NCI-H82 treated with DMSO at 0.1 percent for 48 hours (cell line): ENCODE results near the gene FARP1.

Source experiments
- DNase-seq: peaks from one replicate; lab custom pipeline; 2025; ENCODE audit not compliant: unreplicated experiment; lab: John Stamatoyannopoulos, UW

The FARP1 gene

DNA sequence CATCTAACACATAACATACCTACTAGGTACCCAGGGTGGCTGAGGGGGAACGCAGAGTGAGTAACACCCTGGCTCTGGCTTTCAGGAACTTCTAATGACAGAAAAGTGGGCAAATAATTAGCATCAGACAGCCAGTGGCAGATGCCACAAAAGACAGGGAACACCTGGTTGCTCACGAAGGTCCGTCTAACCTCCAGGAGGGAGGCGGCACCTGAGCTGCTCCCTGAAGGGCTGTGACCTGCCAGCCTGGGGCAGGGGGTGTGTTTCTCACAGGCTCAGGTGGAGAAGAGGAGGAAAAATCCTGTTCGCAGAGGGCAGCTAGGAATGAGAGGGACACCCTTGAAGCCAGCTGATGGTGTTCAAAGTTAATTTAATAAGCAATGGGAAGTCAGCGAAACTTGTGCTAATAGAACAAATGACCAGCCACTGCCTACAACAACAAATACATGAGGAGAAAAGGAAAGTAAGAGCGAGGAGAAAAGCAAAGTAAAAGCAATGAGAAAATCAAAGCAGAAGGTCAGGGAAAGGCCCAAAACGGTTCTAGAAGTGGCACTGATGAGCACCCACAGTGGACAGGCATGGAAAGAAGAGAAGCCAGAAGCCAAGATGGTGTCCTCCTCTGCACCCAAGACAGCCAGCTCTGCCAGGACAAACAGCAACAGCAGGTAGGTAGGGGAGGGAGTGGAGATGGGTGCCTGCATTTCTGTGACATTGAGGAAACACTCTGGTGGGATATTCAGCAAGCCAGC is 346.7 kb downstream of the FARP1 start:
- DNase-seq, result no peak

DNA sequence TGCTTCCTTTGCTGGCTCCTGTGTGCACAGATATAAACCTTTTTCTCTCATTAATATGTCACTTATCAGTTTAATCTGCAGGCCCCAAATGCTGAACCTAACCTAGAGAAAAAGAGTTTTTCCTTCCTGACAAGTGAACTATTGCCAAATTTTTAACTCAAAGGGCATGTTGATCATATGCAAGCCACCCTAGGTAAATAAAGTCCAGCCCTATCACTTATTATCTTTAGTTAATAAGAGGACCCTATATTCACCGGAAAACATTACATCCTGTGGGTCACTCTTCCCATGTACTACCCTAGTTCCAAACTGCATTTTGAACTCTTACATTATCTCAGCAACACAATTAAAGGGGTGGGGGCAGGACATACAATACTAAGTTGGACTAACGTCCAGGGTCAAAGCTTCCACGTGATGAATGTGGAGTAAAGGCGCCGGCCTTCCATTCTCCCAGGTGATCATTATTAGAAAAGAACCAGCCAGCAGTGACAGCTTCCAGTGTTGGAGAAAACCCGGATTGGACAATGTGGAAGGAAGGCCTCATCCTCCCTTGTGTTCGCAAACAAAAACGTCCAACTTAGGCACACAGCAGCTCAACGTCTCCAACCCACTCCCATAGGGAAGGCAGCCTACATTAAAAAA is 347.4 kb downstream of the FARP1 start:
- DNase-seq, result no peak

DNA sequence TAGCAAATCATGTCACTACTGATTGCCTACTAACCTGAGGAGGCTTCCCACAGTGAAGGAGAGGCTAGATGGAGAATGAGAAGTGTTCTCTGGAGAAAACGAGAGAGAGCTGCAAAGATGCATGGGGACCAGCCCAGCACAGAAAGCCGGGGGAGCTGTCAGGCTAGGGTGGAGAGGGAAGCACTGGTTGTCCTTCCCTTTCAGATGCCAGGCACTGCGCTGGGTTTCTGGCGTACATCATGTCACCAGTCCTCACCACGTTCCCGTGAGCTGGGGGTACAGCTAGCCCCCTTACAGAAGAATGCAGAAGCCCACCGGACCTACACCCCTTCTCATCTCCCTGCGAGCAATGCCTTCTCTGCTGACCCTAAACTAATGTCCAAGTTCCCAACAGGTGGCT is 348.0 kb downstream of the FARP1 start:
- DNase-seq, result no peak

DNA sequence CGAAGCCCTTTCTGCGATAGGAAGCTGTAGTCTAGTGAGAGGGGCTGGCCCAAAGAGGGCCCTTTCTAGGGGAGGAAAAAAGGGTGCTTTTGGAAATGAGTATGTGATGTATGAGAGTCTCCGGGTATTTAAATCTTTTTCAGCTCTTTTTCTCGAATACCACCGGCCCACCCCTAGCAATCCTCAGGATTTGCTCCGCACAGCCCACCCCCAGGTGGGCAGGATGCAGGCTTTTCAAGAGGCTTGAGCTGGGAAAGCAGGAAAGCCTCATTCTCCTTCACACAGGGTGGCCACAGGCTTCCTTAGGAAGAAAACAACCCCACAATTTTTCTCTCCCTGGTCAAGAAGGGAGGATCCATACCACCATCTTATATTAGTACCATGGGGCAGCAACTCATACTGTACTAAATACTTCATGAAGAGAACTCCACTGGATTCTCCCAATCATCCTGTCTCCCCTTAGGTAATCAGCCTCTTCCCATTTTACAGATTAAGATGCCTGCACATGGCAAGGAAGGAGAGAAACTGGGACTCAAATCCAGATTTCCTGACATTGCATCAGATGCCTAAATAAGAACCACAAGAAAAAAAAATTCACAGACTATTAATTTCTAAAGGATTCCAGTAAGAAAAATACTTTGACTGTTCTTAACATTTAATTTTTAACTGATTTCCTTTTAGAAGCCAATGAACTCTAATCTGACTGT is 349.6 kb downstream of the FARP1 start:
- no peak for DNase-seq

DNA sequence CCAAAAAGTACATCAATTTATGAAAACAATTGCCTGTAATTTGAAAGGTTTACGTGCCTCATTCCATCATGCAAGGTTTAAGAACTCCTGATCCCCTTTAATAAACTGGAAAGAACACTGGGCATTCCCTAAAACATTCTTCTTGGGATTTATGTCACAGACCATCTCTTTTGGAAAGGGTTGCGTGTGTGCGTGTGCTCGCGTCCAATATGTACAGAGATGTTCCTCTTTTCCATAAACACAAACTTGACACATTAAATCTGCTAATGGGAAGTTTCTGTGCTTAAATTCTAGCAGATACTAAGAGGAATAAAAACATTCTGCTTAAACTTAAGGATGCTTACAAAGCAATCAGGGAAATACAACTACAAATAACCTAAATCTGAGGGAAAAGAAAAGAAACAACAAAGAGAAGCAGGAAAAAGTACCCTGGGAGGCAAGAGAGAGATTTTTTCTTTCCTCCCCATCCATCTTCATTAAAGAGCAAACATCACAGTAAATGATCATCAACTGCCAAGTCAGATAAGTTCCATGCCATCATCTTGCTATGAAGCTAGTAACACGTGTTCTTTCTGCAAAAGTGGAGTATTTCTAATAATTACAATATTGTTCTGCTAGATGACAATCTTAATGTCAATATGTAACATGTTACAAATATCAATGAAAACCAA is 350.3 kb downstream of the FARP1 start:
- no peak for DNase-seq

DNA sequence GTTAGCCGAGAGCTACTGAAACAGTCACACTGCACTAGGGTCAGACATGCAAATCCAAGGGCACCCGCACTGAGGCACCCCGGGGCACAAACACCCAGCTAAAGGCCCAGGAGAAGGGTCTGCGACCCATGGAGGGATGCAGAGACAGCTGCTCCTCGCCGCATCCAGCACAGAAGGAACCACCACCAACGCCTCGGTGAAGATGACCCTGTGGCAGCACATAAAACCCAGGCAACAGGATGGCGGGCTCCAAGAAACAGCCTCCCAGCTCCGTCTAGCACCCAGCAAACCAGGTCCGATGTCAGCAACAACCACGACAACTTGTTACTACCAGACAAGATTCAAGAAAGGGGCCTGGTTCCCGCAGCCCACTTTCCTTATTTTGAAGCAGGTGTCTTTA is 351.9 kb downstream of the FARP1 start:
- DNase-seq, result no peak

DNA sequence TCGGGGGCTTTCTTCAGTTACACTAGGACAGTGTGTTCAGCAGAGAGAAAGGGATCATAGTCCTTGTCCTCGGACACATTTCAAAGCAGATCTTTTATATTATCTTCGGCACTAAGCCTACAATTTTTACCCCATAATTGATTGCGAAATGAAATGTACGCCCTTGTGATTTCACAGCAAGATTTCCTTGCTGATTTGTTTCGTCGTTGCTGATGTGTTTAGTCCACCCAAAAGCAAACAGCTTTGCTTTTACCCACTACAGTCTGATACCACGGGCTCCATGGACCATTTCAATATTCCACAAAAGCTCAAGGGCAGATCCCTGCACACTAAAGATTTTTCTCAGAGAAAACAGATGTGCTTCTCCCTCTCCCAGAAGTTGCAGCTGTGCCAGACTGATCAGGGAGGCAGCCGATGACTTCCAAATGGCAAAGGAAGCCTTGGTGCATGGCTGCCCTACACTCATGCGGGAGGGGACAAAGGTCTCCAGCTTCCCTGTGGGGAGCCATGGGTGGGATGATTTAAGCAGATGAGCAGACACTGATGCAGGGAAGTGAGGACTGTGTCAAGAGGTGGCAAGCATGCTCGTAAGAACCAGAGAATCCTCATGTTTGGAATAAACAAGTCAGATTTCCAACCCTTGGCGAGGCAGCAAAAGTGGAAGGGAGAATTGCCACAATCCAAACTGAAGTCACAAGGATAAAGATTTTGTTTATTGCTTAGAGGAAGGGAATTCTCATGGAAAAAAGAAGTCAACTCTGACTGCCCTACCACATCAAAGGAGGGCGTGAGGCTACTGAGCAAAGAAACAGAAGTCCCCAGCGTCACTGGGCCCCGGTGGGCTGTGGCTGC is 353.0 kb downstream of the FARP1 start:
- DNase-seq, result no peak

DNA sequence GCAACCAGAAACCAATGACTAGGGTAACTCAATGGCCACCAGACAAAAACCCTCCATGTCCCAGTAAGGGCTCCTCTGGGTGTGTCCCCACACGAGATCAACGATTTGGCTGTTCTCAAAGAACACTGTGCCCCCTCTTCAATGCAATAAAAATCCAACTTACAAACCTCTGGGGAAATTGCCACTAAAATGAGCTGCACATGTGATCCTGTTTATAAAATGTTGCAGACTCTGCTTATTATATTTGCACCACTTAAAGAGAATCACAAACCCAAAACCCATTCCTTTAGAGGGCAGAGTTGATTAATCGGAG is 353.5 kb downstream of the FARP1 start:
- no peak for DNase-seq

DNA sequence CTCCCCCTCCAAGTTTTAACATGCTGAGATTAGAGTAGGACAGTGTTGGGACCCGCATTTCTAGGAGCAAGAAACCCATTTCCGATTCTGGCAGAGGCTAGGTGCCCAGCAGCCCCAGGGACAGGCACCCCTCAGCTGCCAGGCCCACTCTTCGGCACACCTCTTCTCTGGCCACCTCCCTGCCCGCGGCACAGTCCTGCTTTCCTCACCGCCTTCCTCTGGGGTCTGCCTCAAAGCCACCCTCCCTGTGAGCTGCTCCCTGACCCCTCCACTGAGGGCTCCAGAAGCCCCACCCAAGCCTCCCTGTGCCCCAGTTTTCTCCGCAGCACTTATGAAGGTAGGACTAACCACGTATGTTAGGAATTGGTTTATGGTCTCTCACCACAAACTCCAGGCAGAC is 354.1 kb downstream of the FARP1 start:
- DNase-seq, result no peak

DNA sequence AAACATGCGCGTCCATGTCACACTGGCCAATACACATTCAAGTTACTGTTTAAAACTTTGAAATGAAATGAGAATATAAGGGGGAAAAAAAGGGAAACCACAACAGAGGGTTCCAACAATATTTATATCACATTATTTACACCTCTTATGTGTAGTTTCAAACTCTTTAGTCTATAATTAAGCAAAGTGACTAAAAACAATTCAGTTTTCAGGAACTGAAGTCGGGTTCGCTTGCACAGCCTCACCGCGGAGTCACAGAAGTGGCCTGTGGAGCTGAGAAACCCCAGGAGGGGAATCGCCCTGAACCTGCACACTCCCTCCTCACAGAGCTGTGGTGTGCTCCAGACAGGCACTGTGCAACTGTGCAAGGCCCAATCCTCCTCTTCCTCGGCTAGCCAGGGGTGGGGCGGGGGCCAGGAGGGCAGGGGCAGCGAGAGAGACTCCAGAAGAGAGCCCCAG is 358.1 kb downstream of the FARP1 start:
- DNase-seq, result no peak

DNA sequence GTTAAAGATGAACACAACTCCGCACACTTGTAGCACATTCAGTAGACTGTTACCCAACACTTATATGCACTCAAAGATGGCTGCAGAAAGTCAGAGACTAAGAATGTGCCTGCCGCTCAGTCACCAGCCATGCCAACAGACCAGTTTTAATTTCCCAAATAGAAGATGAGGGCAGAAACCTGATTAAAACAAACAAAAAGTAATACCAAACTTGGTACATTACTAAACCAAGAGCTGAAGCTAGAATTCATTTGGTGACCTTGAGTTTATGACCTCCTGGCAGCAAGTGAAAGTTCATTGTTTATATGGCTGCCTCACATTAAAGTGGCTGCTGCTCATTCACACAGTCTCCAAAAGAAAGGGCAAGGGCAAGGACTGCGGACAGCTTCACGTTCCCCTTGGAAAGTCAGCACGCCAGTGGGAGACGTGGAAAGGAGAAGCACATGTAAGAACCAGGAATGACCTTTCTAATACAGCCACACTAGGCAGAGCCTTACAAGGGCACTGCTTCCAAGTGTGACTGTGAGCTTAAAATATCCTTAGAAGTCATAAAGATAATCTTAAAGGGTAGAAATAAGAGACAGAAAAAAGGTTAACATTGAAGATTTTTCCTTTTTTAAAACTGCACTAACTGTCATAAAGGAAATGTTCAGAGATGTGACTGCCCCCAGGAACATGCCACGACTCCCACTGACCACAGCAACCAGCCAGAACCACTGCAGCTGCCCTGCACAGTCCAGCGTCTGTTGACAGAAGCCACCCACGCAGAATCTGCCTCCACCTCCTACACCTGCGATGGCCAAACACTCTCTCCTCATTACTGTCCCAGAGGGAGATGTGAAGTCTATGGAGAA is 360.5 kb downstream of the FARP1 start:
- DNase-seq, result no peak

DNA sequence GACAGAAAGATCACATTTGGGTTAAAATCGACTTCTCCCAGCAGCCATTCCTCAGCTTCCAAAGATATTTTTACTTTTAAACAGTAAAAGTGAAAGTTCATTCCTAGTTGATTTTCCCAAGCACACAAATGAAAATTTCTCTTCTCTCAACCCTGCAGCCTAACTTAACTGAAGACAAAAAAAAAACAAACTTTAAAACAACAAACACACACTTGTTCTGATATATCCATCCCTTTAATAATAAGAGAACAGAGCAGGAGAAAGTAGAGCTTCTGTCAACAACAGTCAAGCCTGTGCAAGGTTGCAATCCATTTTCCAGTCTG is 361.1 kb downstream of the FARP1 start:
- DNase-seq, result no peak

DNA sequence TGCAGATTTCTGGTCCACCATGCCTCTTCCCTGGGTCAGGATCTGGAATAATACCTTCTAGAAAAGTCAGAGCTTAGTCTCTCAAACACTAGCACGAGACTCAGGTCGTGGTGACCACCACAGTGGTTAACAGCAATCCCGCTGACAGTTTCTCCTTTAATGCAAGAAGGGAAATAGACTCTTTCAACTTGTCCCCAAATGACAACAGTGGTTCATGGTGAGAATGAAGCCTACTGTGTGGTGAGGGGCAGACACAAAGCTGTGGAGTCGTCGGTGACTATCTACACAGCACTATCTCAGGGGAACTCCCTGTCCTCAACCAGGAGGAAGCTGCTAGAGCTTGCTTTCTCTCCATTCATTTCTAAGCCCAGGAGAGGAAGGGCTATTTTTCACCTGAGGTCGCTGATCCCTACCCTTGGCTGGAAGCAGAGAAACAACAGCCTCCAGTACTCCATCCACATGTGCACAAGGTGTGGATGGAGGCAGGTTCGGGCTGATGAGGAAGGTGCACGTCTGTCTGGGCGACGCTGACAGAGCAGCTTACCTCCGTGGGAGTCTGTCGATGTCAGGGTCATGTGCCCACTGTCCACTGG is 361.6 kb downstream of the FARP1 start:
- no peak for DNase-seq
